Measurements from ENCODE around the gene SERPINA9. TPM values are rescaled to one million over a fixed set of nuclear protein-coding genes. Genes with fewer than 3 reads are reported as not detected.

The SERPINA9 gene
- total RNA-seq, 4 donors from 2014 or later = not detected

DNA sequence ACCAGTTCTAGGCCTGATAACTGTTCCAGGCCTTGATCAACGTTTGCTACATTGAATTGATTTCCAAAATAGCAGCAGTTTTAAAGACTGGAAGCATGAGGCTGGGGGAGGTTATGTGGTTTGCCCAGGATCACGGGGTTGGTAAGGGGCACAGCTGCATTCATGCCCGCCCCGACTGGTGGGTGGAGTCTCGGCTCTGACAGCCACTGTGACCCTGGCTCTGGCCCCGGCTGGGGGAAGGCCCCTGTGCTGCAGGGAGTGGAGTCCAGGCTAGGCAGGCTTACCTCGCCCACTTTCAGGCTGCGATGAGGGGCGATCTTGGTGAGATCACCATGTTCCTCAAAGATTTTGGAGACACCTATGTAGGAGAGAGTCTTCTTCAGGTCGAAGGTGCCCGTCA, 13.3 kb upstream of the SERPINA9 start:
- Histone ChIP-seq H3K27me3 (peaks cover 0 to 16% of the 10 kb centered on the region in 2 donors), H3K4me3 (no peak overlapping the region), H3K36me3 (no peaks in the 10 kb centered on the region), H3K9me3 (no peaks in the 10 kb centered on the region), H3K4me1 (peaks cover 0 to 13% (median 3%) of the 10 kb centered on the region in 4 donors), H3K27ac (no peak overlapping the region)
- no peak for DNase-seq (ENCODE audit: low spot score in 2 of 2)
- no peak for TF ChIP-seq EP300 (IDR thresholded peaks at IDR 0.05)
- TF ChIP-seq POLR2A (IDR thresholded peaks at IDR 0.05) = no peak
- TF ChIP-seq, protein P1, sequence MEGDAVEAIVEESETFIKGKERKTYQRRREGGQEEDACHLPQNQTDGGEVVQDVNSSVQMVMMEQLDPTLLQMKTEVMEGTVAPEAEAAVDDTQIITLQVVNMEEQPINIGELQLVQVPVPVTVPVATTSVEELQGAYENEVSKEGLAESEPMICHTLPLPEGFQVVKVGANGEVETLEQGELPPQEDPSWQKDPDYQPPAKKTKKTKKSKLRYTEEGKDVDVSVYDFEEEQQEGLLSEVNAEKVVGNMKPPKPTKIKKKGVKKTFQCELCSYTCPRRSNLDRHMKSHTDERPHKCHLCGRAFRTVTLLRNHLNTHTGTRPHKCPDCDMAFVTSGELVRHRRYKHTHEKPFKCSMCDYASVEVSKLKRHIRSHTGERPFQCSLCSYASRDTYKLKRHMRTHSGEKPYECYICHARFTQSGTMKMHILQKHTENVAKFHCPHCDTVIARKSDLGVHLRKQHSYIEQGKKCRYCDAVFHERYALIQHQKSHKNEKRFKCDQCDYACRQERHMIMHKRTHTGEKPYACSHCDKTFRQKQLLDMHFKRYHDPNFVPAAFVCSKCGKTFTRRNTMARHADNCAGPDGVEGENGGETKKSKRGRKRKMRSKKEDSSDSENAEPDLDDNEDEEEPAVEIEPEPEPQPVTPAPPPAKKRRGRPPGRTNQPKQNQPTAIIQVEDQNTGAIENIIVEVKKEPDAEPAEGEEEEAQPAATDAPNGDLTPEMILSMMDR (IDR thresholded peaks at IDR 0.05) = no peak
- WGBS, 2 donors = 54 to 62% methylated on average over 11 of the region's 11 CpGs

DNA sequence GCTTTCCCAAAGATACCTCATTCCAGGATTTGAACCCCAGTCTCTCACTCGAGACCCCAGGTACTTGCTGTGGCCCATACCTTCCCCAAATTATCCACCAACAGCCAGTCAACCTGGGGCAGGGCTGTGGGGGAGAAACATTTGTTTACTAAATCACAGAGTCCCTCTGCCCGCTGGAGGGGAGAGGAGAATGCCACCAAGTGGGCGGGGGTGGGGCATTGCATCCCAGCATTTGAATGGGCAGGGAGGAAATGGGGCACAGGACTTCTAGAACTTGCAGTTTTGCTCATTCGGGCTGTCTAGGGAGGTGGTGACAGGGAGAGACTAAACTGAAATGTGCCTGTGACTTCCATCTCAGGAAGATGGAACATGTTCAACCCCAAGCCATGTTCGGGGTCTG, 10.9 kb upstream of the SERPINA9 start:
- Histone ChIP-seq H3K4me1 (peaks cover 0 to 13% (median 3%) of the 10 kb centered on the region in 4 donors), H3K36me3 (no peaks in the 10 kb centered on the region), H3K4me3 (no peak overlapping the region), H3K27me3 (peaks cover 0 to 16% of the 10 kb centered on the region in 2 donors), H3K9me3 (no peaks in the 10 kb centered on the region), H3K27ac (no peak overlapping the region)
- no peak for DNase-seq (ENCODE audit: low spot score in 2 of 2)
- no peak for TF ChIP-seq EP300 (IDR thresholded peaks at IDR 0.05)
- TF ChIP-seq, protein P1 (IDR thresholded peaks at IDR 0.05) = no peak
- TF ChIP-seq POLR2A (IDR thresholded peaks at IDR 0.05) = no peak
- 37 to 41% methylated on average over 5 of the region's 5 CpGs for WGBS, 2 donors

DNA sequence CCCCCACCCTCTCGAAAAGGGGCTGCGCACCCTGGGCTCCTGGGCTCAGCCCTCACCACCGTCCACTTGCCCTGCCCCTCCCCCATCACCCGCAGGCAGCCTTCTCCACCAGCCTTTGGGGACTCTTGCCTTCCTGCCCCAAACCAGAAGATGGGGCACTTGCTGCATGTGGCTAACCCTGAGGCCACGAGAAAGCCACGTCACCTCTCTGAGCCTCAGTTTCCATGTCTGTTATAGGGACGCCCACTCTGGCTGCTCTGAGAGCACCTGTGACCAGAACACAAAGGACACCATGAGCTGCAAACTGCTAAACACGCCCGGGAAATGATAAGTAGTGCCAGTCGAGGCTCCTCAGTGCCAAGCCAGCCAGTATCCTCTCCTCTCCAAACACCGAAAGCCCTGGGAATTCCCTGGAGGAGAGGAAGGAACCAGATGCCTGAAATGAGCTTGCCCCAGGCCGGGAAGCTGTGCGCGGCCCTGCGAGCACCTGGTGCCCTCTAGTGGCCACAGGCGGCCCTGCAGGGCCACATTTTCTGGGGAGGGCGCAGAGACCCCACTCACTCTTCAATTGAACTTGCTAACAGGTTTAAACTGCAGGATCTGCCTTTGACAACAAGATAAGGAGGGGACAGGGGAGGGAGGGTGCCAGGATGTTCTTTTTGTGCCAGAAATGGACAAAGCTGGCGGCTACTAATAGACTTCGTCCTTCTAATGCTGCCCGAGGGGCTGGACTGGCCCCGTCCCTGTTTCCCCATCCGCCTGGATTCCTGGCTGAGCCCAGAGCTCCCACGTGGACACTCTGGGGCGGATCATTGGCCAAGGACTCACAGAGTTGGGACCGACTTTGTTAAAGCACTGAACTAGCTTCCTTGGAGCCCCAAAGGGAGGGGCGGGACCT, 10.2 kb upstream of the SERPINA9 start:
- 23 to 25% methylated on average over 18 of the region's 26 CpGs for WGBS, 2 donors

DNA sequence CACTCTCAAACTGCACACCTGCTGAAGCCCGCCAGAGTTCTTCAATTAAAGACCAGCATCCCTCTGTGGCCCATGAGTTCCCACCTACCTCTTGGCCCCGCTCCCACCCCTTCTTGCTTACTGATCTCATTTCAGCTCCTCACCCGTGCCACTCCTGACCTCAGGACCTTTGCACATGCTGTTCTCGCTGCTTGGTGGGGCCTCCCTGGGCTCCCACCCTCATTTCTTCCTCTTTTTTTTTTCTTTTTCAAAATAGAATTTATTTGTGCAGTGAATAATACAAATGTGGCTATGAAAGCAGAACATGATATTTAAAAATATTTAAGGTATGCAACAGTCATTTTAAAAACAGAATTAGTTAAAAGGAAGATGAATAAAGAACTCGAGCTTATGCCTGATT, 8.5 kb upstream of the SERPINA9 start:
- WGBS, 2 donors = 66 to 68% methylated on average over 5 of the region's 5 CpGs

More for the DNA sequence above, 10.2 kb upstream of the SERPINA9 start:
- Histone ChIP-seq H3K27me3 (peaks cover 0 to 16% of the 10 kb centered on the region in 2 donors), H3K27ac (no peak overlapping the region), H3K4me1 (peaks cover 0 to 13% (median 3%) of the 10 kb centered on the region in 4 donors), H3K4me3 (peak overlapping the region in 1 of 4 donors; percentile 6), H3K36me3 (no peaks in the 10 kb centered on the region), H3K9me3 (no peaks in the 10 kb centered on the region)
- TF ChIP-seq EP300 (IDR thresholded peaks at IDR 0.05) = no peak
- TF ChIP-seq, protein P1 (IDR thresholded peaks at IDR 0.05) = peak; percentile 92 to 98 (median 96)
- peak in 1 of 2 donors; percentile 39 for DNase-seq (ENCODE audit: low spot score in 2 of 2)

More for the DNA sequence above, 8.5 kb upstream of the SERPINA9 start:
- DNase-seq (ENCODE audit: low spot score in 2 of 2) = no peak
- H3K36me3 ChIP-seq = no peaks in the 10 kb centered on the region
- H3K27me3 ChIP-seq = peaks cover 0 to 16% of the 10 kb centered on the region in 2 donors
- TF ChIP-seq, protein P1 (IDR thresholded peaks at IDR 0.05) = no peak
- peaks cover 0 to 6% (median 0%) of the 10 kb centered on the region in 4 donors for H3K9me3 ChIP-seq
- no peak overlapping the region for H3K4me3 ChIP-seq
- peaks cover 0 to 13% (median 3%) of the 10 kb centered on the region in 4 donors for H3K4me1 ChIP-seq
- no peak overlapping the region for H3K27ac ChIP-seq

Measured in tibial nerve (tissue), 4 donors.